ENCODE data around the gene EXOC3. TPM values are rescaled to one million over a fixed set of nuclear protein-coding genes. Genes with fewer than 3 reads are reported as not detected.

The EXOC3 gene
- total and polyA plus RNA-seq, 2 of the 8 experiments (the other 6 are each of a cell fraction or from before 2014, with no cell fraction given), result 14.4 to 30.0 TPM

GRCh38 chr5:449151-449550 lies 6.2 kb downstream of the EXOC3 start:
- Histone ChIP-seq H3K14ac (ENCODE audit: insufficient read length) (no peak overlapping the region), H2AFZ (ENCODE audit: low read length) (no peak overlapping the region), H2BK12ac (ENCODE audit: low read depth, low read length) (no peak overlapping the region), H3K27me3 (replicated peaks in 1 of 4; ENCODE audit: control insufficient read depth in 3 of 4, extremely low read depth in 1 of 4, insufficient read depth in 3 of 4, low read length in 3 of 4) (peaks cover 0 to 2% (median 0%) of the 10 kb centered on the region in 4 experiments; a peak in 2 of 7 replicates), H2BK5ac (ENCODE audit: low read depth, low read length) (no peak overlapping the region), H4K91ac (replicated peaks; ENCODE audit: insufficient read length, low read length) (no peak overlapping the region), H3K9me3 (ENCODE audit: insufficient read depth in 2 of 2, low read depth in 1 of 2, low read length in 1 of 2) (peaks cover 0 to 6% of the 10 kb centered on the region in 2 experiments; a peak in 2 of 4 replicates), H3K9ac (replicated peaks in 1 of 4; ENCODE audit: extremely low read depth in 1 of 4, low read depth in 3 of 4, low read length in 3 of 4) (no peak overlapping the region), H3K79me2 (ENCODE audit: control insufficient read depth in 1 of 2, insufficient read depth in 2 of 2, low read length in 2 of 2) (no peaks in the 10 kb centered on the region; a peak in 1 of 4 replicates), H3K4me1 (replicated peaks in 1 of 4; ENCODE audit: control insufficient read depth in 3 of 4, insufficient read depth in 4 of 4, low read length in 3 of 4) (peaks cover 0 to 1% (median 0%) of the 10 kb centered on the region in 4 experiments; a peak in 1 of 7 replicates), H3K23me2 (ENCODE audit: low read depth, low read length) (no peaks in the 10 kb centered on the region), H3K4me3 (ENCODE audit: extremely low read depth in 1 of 4, insufficient read depth in 2 of 4, low read depth in 3 of 4, low read length in 4 of 4) (no peak overlapping the region), H3K4ac (replicated peaks; ENCODE audit: insufficient read length, low read depth, low read length) (no peak overlapping the region), H3K18ac (ENCODE audit: extremely low read depth, low read length) (no peak overlapping the region), H2BK120ac (replicated peaks; ENCODE audit: low read depth, low read length) (no peak overlapping the region), H4K5ac (ENCODE audit: insufficient read length, low read depth, low read length) (no peak overlapping the region), H4K20me1 (replicated peaks in 1 of 2; ENCODE audit: control insufficient read depth in 1 of 2, insufficient read depth in 2 of 2, low read length in 2 of 2) (peaks cover 2 to 13% of the 10 kb centered on the region in 2 experiments), H4K8ac (ENCODE audit: extremely low read depth, insufficient read depth, low read length) (no peak overlapping the region), H3K4me2 (ENCODE audit: insufficient read depth in 1 of 2, low read depth in 2 of 2, low read length in 2 of 2) (no peak overlapping the region), H3K79me1 (ENCODE audit: low read depth, low read length) (0 out of 2 replicates have a peak, but pooled peaks cover under 1% of the 10 kb centered on the region), H3K23ac (ENCODE audit: insufficient read length) (no peak overlapping the region), H3K27ac (ENCODE audit: low read depth, low read length) (no peak overlapping the region), H2BK20ac (ENCODE audit: low read length) (no peak overlapping the region), H3K56ac (replicated peaks; ENCODE audit: insufficient read length, low read depth, low read length) (no peak overlapping the region), H2AK5ac (ENCODE audit: low read depth, low read length) (no peak overlapping the region), H2BK15ac (ENCODE audit: low read length) (no peak overlapping the region), H3K36me3 (ENCODE audit: control insufficient read depth in 2 of 4, insufficient read depth in 4 of 4, low read length in 3 of 4) (peaks cover 17 to 48% (median 31%) of the 10 kb centered on the region in 4 experiments)
- ChIA-PET POLR2A (ENCODE audit: partially characterized antibody) (interaction anchor here (0.5 to 1.3 kb wide), 2 partner anchors 16 to 282 kb away, joined by 3 read pairs; no protein-coding TSS in a partner anchor), CTCF (ENCODE audit: partially characterized antibody) (interaction anchor here (0.9 to 1.8 kb wide), 7 partner anchors 12 to 156 kb away, joined by 3 to 5 read pairs (median 3); no protein-coding TSS in a partner anchor)
- FAIRE-seq, result no peak
- DNase-seq (ENCODE audit: low read depth in 1 of 2, low spot score in 2 of 2), result no peak
- WGBS, 2 experiments (ENCODE audit: extremely low coverage in 1 of 2, insufficient coverage in 1 of 2, insufficient read length in 1 of 2, insufficient replicate concordance in 2 of 2, low coverage in 1 of 2, low lambda C conversion rate in 2 of 2, missing lambda C conversion rate in 1 of 2), result 83% methylated on average over 5 of the region's 5 CpGs; no CpG with 5 or more reads in 1 of the 2 experiments
- no peak for TF ChIP-seq SIRT6 (IDR thresholded peaks at IDR 0.05; ENCODE audit: low read length)
